HG03045 (cell line): ENCODE results near the gene PRSS57.
"Not testable (repeated sequence)": the region's sequence is repeated elsewhere in the genome, so short reads cannot be mapped to it uniquely, and the experiment has no call there.

ENCODE experiments used
- ATAC-seq: cut with Tn5 transposase; IDR thresholded peaks from one replicate; pipeline ENCODE4 v1.9.1; 2021; ENCODE audit warnings: mild to moderate bottlenecking, moderate library complexity; ENCODE audit not compliant: unreplicated experiment

The PRSS57 gene

GRCh38 chr19:723714-724113, 28.5 kb upstream of the PRSS57 start:
- ATAC-seq, result no peak

- no peak for ATAC-seq
Observed at GRCh38 chr19:723247-723646, 28.0 kb upstream of the PRSS57 start.

- no peak for ATAC-seq
Observed at GRCh38 chr19:722553-723101, 27.4 kb upstream of the PRSS57 start.

GRCh38 chr19:720345-721160, 25.3 kb upstream of the PRSS57 start:
- ATAC-seq, result no peak

GRCh38 chr19:719636-720344, 24.5 kb upstream of the PRSS57 start:
- no peak for ATAC-seq

- no peak for ATAC-seq
Observed at GRCh38 chr19:718991-719512, 23.8 kb upstream of the PRSS57 start.

- ATAC-seq, result no peak
Observed at GRCh38 chr19:718251-718951, 23.1 kb upstream of the PRSS57 start.

GRCh38 chr19:715347-715746, 20.1 kb upstream of the PRSS57 start:
- no peak for ATAC-seq

- ATAC-seq, result no peak
Observed at GRCh38 chr19:711254-711653, 16.0 kb upstream of the PRSS57 start.

GRCh38 chr19:710767-711166, 15.5 kb upstream of the PRSS57 start:
- no peak for ATAC-seq

- no peak for ATAC-seq
Observed at GRCh38 chr19:709965-710571, 14.8 kb upstream of the PRSS57 start.

- ATAC-seq, result no peak
Observed at GRCh38 chr19:709196-709964, 14.1 kb upstream of the PRSS57 start.

- ATAC-seq, result no peak
Observed at GRCh38 chr19:708154-709143, 13.2 kb upstream of the PRSS57 start, which contains the start of gene PALM. TSS of gene PALM (plus strand) at chr19:708935. CDS start at chr19:709147, 212 bp downstream.

GRCh38 chr19:704447-704741, 9.1 kb upstream of the PRSS57 start:
- no peak for ATAC-seq

GRCh38 chr19:703651-704446, 8.6 kb upstream of the PRSS57 start:
- no peak for ATAC-seq

- no peak for ATAC-seq
Observed at GRCh38 chr19:703329-703650, 8.0 kb upstream of the PRSS57 start.

GRCh38 chr19:702847-703246, 7.6 kb upstream of the PRSS57 start:
- ATAC-seq, result not testable (repeated sequence)

GRCh38 chr19:699885-700284, 4.6 kb upstream of the PRSS57 start:
- ATAC-seq, result not testable (repeated sequence)
